Activated naive CD8-positive, alpha-beta T cell treated with anti-CD3 and anti-CD28 coated beads, Interleukin-2, amount 10 ng/mL, durations not matched to agents 7 days and 5 days (primary cell): Measurements from ENCODE around the gene CRTC2. TPM values are rescaled to one million over a fixed set of nuclear protein-coding genes. Genes with fewer than 3 reads are reported as not detected.
"Not testable (repeated sequence)": the region's sequence is repeated elsewhere in the genome, so short reads cannot be mapped to it uniquely, and the experiment has no call there.

Experiments used
- ATAC-seq: fragments of 150-1000 bp; cut with Tn5 transposase; one replicate; pipeline ENCODE4 v1.10.0; 2021; ENCODE audit warnings: low read depth, moderate library complexity
- POLR2A ChIA-PET: fragments of 350-600 bp; sonication (Branson Sonifier 250); formaldehyde crosslinking; loops from one replicate; lab custom pipeline; 2021; ENCODE audit warnings: antibody characterized with exemption; lab: Charles Lee
- DNase-seq: peaks from one replicate; pipeline ENCODE4 v3.0.0; 2021
- H3K27ac Mint-ChIP-seq: one replicate; pipeline ENCODE4 v1.8.0; 2022; ENCODE audit warnings: mild to moderate bottlenecking, mixed read lengths
- H3K27me3 Mint-ChIP-seq: one replicate; pipeline ENCODE4 v1.8.0; 2022; ENCODE audit warnings: mild to moderate bottlenecking, moderate library complexity, mixed read lengths
- H3K36me3 Mint-ChIP-seq: one replicate; pipeline ENCODE4 v1.8.0; 2021; ENCODE audit warnings: mild to moderate bottlenecking, mixed read lengths
- H3K4me1 Mint-ChIP-seq: one replicate; pipeline ENCODE4 v1.8.0; 2021; ENCODE audit warnings: mixed read lengths
- H3K4me3 Mint-ChIP-seq: one replicate; pipeline ENCODE4 v1.8.0; 2022; ENCODE audit warnings: mild to moderate bottlenecking, moderate library complexity, mixed read lengths
- H3K9me3 Mint-ChIP-seq: one replicate; pipeline ENCODE4 v1.8.0; 2021; ENCODE audit warnings: mixed read lengths
- microRNA-seq: library from miRNA; unstranded; fragments of <30 nt; microRNA quantifications from one replicate; pipeline ENCODE4 v1.2.0, GENCODE V29; 2022
- total RNA-seq, 2 experiments: library from RNA; stranded (reverse); gene quantifications; one replicate each; pipeline ENCODE4 v1.2.3, GENCODE V29; 2021

The CRTC2 gene
- total RNA-seq, 2 experiments from 2014 or later = 104 to 115 TPM

GRCh38 chr1:153910560-153910959, 47.9 kb downstream of the CRTC2 start:
- POLR2A ChIA-PET = interaction anchor here (2.8 kb wide), 1 partner anchor 13 kb away, joined by 7 read pairs; the partner anchor contains the start of gene GATAD2B
- H3K4me1 Mint-ChIP-seq = peaks cover 14% of the 10 kb centered on the region

GRCh38 chr1:153908071-153908470, 50.3 kb downstream of the CRTC2 start:
- no peaks in the 10 kb centered on the region for H3K9me3 Mint-ChIP-seq
- POLR2A ChIA-PET = no interaction called here
- H3K4me3 Mint-ChIP-seq = no peak overlapping the region
- H3K27ac Mint-ChIP-seq = no peak overlapping the region
- ATAC-seq (no peak), DNase-seq (no peak)
- peaks cover 25% of the 10 kb centered on the region for H3K36me3 Mint-ChIP-seq
- H3K27me3 Mint-ChIP-seq = no peaks in the 10 kb centered on the region
- H3K4me1 Mint-ChIP-seq = peaks cover 14% of the 10 kb centered on the region

More at GRCh38 chr1:153910560-153910959, 47.9 kb downstream of the CRTC2 start:
- H3K27me3 Mint-ChIP-seq, DNase-seq, H3K9me3 Mint-ChIP-seq, H3K4me3 Mint-ChIP-seq, H3K27ac Mint-ChIP-seq, ATAC-seq: not testable (repeated sequence)
- peaks cover 25% of the 10 kb centered on the region for H3K36me3 Mint-ChIP-seq

GRCh38 chr1:153907134-153907533, 51.3 kb downstream of the CRTC2 start:
- no peak for DNase-seq
- H3K4me1 Mint-ChIP-seq = peaks cover 13% of the 10 kb centered on the region
- H3K9me3 Mint-ChIP-seq = no peaks in the 10 kb centered on the region
- peaks cover 24% of the 10 kb centered on the region for H3K36me3 Mint-ChIP-seq
- POLR2A ChIA-PET = no interaction called here
- no peaks in the 10 kb centered on the region for H3K27me3 Mint-ChIP-seq
- H3K4me3 Mint-ChIP-seq = no peak overlapping the region
- H3K27ac Mint-ChIP-seq = no peak overlapping the region
- ATAC-seq = no peak

- Mint-ChIP-seq H3K9me3 (no peaks in the 10 kb centered on the region), H3K36me3 (peaks cover 22% of the 10 kb centered on the region), H3K4me1 (peaks cover 11% of the 10 kb centered on the region), H3K27ac (no peak overlapping the region), H3K4me3 (no peak overlapping the region), H3K27me3 (no peaks in the 10 kb centered on the region)
- POLR2A ChIA-PET = interaction anchor here (1.0 kb wide), 1 partner anchor 13 kb away, joined by 3 read pairs; no protein-coding TSS in a partner anchor
- DNase-seq (no peak), ATAC-seq (no peak)
Observed at GRCh38 chr1:153906396-153906795, 52.0 kb downstream of the CRTC2 start.

- H3K9me3 Mint-ChIP-seq, DNase-seq, H3K27me3 Mint-ChIP-seq, H3K4me1 Mint-ChIP-seq, ATAC-seq, H3K4me3 Mint-ChIP-seq: not testable (repeated sequence)
- Mint-ChIP-seq H3K27ac (peak overlapping the region; percentile 30), H3K36me3 (peaks cover 20% of the 10 kb centered on the region)
- POLR2A ChIA-PET = interaction anchor here (0.7 to 1.0 kb wide), 3 partner anchors 13 to 18 kb away, joined by 3 to 4 read pairs (median 3); no protein-coding TSS in a partner anchor
Observed at GRCh38 chr1:153905908-153906307, 52.5 kb downstream of the CRTC2 start.

GRCh38 chr1:153903841-153904455, 54.5 kb downstream of the CRTC2 start:
- no peak for DNase-seq
- no peaks in the 10 kb centered on the region for H3K9me3 Mint-ChIP-seq
- no peak for ATAC-seq
- POLR2A ChIA-PET = no interaction called here
- no peaks in the 10 kb centered on the region for H3K27me3 Mint-ChIP-seq
- peaks cover 12% of the 10 kb centered on the region for H3K4me1 Mint-ChIP-seq
- H3K36me3 Mint-ChIP-seq = peaks cover 22% of the 10 kb centered on the region
- no peak overlapping the region for H3K4me3 Mint-ChIP-seq
- H3K27ac Mint-ChIP-seq = no peak overlapping the region

- Mint-ChIP-seq H3K9me3 (no peaks in the 10 kb centered on the region), H3K4me3 (no peak overlapping the region), H3K4me1 (peaks cover 11% of the 10 kb centered on the region), H3K36me3 (peaks cover 16% of the 10 kb centered on the region), H3K27me3 (no peaks in the 10 kb centered on the region), H3K27ac (no peak overlapping the region)
- POLR2A ChIA-PET = no interaction called here
- DNase-seq (no peak), ATAC-seq (no peak)
Observed at GRCh38 chr1:153899509-153899908, 58.9 kb downstream of the CRTC2 start.

Small RNAs within 50 kb of the gene (microRNA-seq; reads per million reads assigned to microRNA genes)
- not detected for gene MIR6737

Other genes with a start within 250 kb of the CRTC2 start
- gene INTS3, start 230.6 kb downstream of the CRTC2 start, total RNA-seq = 10 to 100 TPM; 53.6 to 57.2 TPM
- gene SLC27A3, start 183.2 kb downstream of the CRTC2 start, total RNA-seq = 10 to 100 TPM; 38.9 to 44.0 TPM
- gene GATAD2B, start 35.6 kb downstream of the CRTC2 start, total RNA-seq = 10 to 100 TPM; 86.3 to 96.7 TPM
- 100 to 1,000 TPM; 173 to 183 TPM for gene DENND4B, start 11.9 kb downstream of the CRTC2 start, total RNA-seq
- 10 to 100 TPM; 29.6 to 31.1 TPM for gene SLC39A1, start 4.9 kb upstream of the CRTC2 start, total RNA-seq
- 10 to 100 TPM in 1 of 2 experiments, 1 to 10 TPM in 1; 8.2 to 10.0 TPM for gene CREB3L4, start 9.3 kb upstream of the CRTC2 start, total RNA-seq
- 100 to 1,000 TPM; 118 TPM for gene JTB, start 19.1 kb upstream of the CRTC2 start, total RNA-seq
- 1 to 10 TPM; 7.5 to 8.0 TPM for gene RAB13, start 27.7 kb upstream of the CRTC2 start, total RNA-seq
- gene RPS27, start 32.1 kb upstream of the CRTC2 start, total RNA-seq = 1,000 to 10,000 TPM; 3,346 to 3,734 TPM
- under 1 TPM; 0.11 to 0.17 TPM for gene NUP210L, start 196.5 kb upstream of the CRTC2 start, total RNA-seq
- gene TPM3, start 233.5 kb upstream of the CRTC2 start, total RNA-seq = 100 to 1,000 TPM; 654 to 664 TPM
- gene CFAP141, start 247.7 kb upstream of the CRTC2 start, total RNA-seq = not detected